ENCODE data around the gene GNAQ.
"Not testable (repeated sequence)": the region's sequence is repeated elsewhere in the genome, so short reads cannot be mapped to it uniquely, and the experiment has no call there.

Gene GNAQ

DNA sequence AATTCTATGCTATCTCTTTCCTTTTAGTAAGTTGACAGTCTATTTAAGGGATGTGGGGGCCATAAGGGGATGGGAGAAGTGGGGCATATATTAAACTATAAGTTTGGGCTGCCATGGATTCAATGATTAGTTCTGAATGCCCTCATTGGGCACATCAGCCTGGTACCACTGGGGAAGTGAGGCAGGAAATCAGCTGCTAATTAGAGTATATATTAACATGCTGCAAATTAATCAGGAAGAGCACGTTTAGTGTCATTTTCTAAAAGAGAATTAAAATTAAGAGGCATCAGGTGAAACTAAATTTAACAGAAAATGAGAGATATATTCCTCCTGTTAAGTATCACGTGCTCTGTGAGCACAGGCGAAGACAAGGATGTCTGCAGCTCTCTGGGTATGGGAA lies 260.4 kb downstream of the GNAQ start:
- DNase-seq (ENCODE audit: low read depth in 2 of 2), result no peak

- DNase-seq (ENCODE audit: low read depth in 2 of 2), result no peak
These were observed 261.3 kb downstream of the GNAQ start for GRCh38 chr9:77770340-77770739.

- no peak for DNase-seq (ENCODE audit: low read depth in 2 of 2)
These were observed 262.4 kb downstream of the GNAQ start for GRCh38 chr9:77769246-77769645.

- DNase-seq (ENCODE audit: low read depth in 2 of 2), result no peak
These were observed 265.0 kb downstream of the GNAQ start for GRCh38 chr9:77766587-77766986.

GRCh38 chr9:77765781-77766259 lies 265.8 kb downstream of the GNAQ start:
- no peak for DNase-seq (ENCODE audit: low read depth in 2 of 2)

- DNase-seq (ENCODE audit: low read depth in 2 of 2), result no peak
These were observed 266.5 kb downstream of the GNAQ start for GRCh38 chr9:77764894-77765780.

GRCh38 chr9:77763566-77763965 lies 268.0 kb downstream of the GNAQ start:
- DNase-seq (ENCODE audit: low read depth in 2 of 2), result no peak

GRCh38 chr9:77760919-77761318 lies 270.7 kb downstream of the GNAQ start:
- not testable (repeated sequence) for DNase-seq (ENCODE audit: low read depth in 2 of 2)

DNA sequence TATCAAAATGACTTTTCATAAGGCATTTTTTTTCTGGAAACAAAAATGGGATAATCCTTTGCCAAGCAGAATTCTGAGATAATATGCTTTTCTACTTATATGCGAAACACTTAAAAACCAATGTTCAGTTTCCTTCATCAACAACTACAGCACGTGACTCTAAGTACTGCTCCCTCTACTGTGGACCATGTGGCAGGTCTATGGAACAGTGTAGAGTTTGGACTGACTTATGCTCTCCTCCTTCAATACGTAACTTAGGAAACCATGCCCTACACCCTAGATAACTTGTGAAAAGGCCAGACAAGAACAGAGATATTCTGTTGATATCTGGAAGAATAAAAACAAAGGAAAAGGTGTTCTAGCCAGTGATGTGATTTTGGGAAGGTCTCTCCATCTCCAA lies 272.2 kb downstream of the GNAQ start:
- no peak for DNase-seq (ENCODE audit: low read depth in 2 of 2)

- no peak for DNase-seq (ENCODE audit: low read depth in 2 of 2)
These were observed 275.2 kb downstream of the GNAQ start for GRCh38 chr9:77756449-77756848.

GRCh38 chr9:77753180-77753579 lies 278.4 kb downstream of the GNAQ start:
- DNase-seq (ENCODE audit: low read depth in 2 of 2), result no peak

- no peak for DNase-seq (ENCODE audit: low read depth in 2 of 2)
These were observed 279.1 kb downstream of the GNAQ start for GRCh38 chr9:77752554-77752953.

DNA sequence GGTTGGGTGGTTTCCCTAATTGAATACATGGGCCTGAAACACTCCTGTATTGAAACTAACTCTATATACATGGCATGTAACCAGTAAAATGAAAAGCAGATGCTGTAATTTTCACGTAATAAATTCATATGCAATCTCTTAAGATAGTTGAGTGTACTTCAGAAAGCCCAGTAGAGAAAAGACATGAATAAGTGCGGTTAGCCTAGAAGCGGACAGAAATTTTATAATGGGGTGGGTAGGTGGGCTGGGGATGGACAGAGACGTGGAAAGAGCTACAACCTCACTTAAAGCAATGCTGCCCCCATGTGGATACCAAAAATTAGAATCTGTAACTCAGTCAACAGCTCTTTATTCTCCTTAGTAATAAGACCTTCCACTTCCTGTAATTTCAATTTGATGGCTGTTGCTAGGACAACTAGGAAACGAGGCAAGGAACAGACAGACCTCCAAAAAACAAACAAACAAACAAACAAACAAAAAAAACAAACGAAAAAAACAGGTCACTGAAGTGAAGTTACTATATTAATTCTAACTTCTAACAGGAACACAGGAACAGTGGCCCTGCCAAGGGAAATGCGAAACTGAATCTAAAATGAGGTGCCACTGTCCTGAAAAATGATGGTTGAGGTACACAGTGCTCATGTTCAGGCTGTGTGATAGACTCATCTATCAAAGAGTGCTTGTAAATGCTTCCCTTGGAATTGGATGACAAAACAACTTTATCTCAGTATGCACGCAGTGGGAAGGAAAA lies 280.1 kb downstream of the GNAQ start:
- no peak for DNase-seq (ENCODE audit: low read depth in 2 of 2)

GRCh38 chr9:77750981-77751340 lies 280.6 kb downstream of the GNAQ start:
- DNase-seq (ENCODE audit: low read depth in 2 of 2), result no peak

DNA sequence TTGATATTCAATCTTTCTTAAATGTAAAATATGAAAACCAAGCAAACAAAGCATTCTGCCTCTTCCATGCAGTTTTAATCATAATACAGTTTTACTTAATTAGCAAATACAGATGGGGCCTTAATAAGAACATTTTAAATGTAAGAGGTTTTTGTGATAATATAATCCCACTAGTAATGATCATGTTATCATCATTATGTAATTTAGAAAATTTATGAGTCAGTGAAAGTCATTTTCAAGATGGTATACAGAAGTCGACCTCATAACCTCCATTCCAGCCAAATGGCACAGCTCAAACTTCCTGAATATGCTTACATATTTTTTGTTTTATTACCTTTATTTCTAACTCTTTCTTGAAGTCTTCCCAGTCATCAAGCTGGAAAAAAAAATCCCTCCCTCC lies 281.3 kb downstream of the GNAQ start:
- DNase-seq (ENCODE audit: low read depth in 2 of 2), result no peak

- no peak for DNase-seq (ENCODE audit: low read depth in 2 of 2)
These were observed 283.3 kb downstream of the GNAQ start for GRCh38 chr9:77748214-77748772.

DNA sequence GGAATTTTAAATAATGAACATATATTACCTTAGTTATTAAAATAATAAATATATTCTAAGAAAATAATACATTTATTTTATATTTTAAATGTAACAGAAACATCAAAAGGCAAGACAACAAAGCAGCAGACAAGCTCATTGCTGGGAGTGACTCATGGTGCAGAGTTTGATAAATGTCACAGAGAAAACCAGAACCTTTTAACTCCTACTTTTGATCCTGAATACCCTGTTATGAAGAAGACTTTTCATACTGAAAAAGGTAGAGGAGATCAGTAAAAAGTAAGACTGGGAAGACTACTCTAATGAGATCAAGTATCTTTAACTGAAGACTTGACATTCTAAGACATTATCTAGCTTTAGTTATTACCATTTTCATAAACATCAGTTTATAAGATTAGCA lies 284.4 kb downstream of the GNAQ start:
- DNase-seq (ENCODE audit: low read depth in 2 of 2), result no peak

DNA sequence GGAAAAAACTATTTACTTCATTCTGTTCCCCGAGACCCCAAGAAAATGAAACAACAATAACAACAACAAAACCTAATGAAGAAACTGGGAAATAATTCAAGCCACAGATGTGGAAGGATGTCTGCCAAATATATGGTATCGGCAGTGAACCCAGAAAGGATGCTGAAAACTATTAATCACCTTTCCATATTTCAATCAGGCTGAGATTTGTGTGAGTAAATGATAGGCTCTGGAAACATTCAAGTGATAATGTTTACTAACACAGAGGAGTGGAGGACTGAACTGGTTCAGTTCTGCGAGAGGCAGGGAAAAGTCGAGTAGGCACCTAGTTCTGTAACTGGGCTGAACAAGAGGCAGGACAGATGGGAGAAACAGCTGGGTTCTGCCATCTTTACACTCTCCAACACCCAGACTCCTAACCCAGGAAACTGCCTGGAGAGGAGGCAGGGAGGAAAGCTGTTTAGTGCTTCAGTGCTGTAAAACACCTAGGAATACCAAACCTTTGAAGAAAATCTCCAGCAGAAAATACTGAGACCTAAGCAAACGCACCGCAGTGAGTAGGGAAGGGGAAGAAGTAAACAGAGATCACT lies 286.7 kb downstream of the GNAQ start:
- no peak for DNase-seq (ENCODE audit: low read depth in 2 of 2)

DNA sequence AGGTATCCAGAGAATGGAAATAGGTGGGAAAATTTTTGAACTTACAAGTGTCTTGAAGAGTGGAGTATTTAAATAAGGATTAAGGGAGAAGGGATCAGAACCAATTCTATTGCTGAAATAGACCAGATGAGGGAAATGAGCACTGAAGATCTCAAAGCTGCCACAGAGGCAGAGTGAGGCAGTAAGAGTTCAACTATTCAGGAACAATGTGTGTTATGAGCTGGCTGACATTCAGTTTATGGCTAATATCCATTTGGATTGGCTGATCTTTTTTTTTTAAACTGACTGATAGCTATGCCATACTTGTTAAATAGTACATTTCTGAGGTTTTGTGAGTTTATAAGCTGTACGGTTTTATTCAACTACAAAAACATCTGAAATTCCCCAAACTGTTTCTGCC lies 288.2 kb downstream of the GNAQ start:
- no peak for DNase-seq (ENCODE audit: low read depth in 2 of 2)

- DNase-seq (ENCODE audit: low read depth in 2 of 2), result no peak
These were observed 292.7 kb downstream of the GNAQ start for GRCh38 chr9:77738932-77739331.

GRCh38 chr9:77735494-77735893 lies 296.1 kb downstream of the GNAQ start:
- DNase-seq (ENCODE audit: low read depth in 2 of 2), result no peak

DNA sequence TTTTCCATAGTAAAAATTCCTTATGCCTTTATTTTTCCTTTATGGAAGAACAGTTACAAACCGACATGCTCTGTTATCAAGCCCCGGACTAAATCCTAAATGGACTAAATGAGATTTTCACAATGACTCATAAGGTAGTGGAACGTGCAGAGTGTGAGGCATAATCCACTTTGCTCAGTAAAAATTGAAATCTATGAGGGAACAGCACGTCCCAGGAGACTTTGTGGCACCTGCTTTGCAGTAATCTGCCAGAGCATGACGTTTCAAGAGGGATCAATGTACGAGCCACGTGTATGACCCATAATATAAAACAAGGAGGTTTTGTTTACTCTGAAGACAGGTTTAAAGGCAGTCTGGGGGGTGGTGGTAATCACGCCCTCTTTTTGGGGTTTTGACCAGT lies 299.7 kb downstream of the GNAQ start:
- no peak for DNase-seq (ENCODE audit: low read depth in 2 of 2)
